Pons (tissue), 1 donor: Measurements from ENCODE around the gene SMIM44.
A peak's percentile ranks its signal among the peaks of the same experiment; 100 is the strongest.

Experiments used
- DNase-seq: peaks from one replicate; pipeline ENCODE4 v3.0.0-alpha.2; 2016; ENCODE audit warnings: low spot score

The SMIM44 gene

DNA sequence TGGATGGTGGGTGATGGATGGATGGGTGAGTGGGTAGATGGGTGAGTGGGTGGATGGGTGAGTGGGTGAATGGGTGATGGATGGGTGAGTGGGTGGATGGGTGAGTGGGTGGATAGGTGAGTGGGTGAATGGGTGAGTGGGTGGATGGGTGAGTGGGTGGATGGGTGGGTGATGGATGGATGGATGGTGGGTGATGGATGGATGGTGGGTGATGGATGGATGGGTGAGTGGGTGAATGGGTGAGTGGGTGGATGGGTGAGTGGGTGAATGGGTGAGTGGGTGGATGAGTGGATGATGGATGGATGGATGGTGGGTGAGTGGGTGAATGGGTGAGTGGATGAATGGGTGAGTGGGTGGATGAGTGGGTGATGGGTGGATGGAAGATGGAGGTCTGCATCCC, 5.7 kb downstream of the SMIM44 start:
- no peak for DNase-seq

DNA sequence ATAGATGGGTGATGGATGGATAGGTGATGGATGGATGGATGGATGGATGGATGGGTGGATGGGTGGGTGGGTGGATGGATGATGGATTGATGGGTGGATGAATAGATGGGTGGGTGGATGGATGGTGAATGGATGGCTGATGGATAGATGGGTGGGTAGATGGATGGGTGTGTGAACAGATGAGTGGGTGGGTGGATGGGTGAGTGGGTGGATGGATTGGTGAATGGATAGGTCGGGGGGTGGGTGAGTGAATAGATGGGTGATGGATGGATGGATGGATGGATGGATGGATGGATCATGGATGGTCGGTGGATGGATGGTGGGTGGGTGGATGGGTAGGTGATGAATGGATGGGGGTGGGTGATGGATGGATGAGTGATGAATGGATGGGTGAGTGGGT, 6.4 kb downstream of the SMIM44 start:
- DNase-seq: no peak

DNA sequence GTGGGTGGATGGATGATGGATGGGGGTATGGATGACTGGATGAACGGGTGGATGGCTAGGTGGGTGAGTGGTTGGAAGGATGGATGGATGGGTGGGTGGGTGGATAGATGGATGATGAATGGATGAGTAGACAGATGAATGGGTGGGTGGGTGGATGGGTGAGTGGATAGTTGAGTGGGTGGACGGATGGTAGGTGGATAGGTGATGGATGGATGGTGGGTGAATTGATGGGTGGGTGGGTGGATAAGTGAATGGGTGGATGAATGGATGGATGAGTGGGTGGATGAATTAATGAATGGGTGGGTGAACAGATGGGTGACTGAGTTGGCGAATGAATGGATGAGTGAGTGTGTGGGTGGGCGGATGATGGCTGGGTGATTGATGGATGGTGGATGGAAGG, 7.8 kb downstream of the SMIM44 start:
- DNase-seq: no peak

DNA sequence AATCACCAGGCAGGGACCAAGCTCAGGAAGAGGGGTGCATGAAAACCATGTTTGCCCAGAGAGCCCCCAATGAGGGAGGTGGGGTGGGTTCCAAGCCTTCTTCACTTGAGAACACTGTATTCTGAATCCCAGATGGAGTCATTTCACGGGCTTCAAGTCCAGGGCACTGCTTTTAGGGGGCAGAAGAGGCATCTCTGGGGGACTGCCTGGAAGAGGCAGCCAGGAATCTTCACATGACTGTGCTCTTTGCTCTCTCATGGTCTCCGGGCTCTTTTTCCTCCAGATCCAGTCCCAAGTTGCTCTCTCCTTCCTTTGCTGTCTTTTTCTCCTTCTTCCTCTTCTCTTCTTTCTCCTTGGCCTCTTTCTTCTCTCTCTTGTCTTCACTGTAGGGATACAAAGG, 8.6 kb downstream of the SMIM44 start:
- DNase-seq: no peak

DNA sequence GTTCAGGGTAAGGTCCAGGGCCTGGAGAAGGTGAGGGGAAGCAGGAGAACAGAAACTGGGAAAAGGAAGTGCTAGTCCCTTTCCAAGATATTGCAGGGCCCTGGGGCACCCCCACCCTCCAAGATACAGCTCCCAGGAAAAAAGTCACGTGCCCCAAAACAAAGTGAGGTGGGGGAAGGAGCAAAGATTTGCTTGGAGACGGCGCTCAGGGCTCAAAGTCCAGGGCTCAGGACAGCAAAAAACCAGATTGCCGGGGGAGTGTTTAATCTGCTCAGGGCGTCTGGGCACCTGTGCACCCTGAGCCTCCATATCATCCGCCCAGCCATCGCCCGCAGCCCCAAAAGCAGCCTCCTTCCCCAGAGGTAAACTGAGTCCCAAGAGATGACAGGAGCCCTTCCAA, 9.2 kb downstream of the SMIM44 start:
- no peak for DNase-seq

DNA sequence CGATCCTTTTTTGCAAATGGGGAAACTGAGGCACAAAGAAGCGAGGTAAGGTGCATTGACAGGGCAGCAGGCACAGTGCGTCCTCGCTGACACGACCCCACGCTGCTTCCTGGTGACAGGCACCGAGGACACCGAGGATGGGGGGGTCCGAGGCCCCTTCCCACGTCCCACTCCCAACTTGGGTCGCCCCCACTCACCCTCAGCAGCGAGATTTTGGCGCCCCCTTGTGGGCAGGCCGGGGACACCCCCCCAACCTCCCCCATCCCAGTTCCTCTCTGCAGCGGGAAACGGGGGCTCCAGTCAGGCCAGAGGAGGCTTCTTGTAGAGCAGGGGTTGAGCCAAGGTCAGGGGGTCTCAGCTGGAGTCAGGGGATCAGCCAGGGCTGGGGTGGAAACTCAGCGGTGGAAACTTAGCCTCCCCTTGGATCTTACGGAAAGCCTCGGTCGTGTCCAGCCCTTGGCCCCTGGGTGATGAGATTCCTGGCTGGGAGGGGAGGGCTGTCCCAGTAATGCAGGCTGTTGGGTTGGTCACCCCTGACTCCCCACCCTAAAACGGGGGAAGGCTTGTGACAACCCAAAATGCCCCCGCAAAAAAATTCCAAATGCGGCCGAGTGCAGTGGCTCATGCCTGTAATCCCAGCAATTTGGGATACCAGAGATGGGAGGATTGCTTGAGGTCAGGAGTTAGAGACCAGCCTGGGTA, 11.1 kb downstream of the SMIM44 start:
- DNase-seq: no peak

DNA sequence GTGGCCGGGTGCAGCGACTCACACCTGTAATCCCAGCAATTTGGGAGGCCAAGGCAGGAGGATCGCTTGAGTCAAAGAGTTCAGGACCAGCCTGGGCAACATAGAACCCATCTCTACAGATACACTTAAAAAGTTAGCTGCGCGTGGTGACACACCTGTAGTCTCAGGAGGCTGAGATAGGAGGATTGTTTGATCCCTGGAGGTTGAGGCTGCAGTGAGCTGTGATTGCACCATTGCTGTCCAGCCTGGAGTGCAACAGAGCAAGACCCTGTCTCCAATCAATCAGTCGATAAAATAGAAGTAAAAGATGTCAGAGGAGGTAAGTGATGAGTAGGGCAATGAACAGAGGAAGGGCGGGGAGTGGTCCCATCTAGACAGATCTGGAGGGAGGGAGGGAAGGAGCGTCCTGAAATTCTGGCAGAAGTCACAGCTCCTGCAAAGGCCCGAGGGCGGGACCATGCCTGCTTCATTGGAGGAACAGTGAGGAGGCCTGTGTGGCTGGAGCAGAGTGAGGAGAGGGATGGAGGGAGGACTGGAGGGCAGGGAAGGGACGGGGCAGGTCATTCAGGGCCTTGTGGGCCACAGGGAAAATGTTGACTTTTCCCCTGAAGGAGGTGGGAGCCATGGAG, 12.6 kb downstream of the SMIM44 start:
- no peak for DNase-seq

DNA sequence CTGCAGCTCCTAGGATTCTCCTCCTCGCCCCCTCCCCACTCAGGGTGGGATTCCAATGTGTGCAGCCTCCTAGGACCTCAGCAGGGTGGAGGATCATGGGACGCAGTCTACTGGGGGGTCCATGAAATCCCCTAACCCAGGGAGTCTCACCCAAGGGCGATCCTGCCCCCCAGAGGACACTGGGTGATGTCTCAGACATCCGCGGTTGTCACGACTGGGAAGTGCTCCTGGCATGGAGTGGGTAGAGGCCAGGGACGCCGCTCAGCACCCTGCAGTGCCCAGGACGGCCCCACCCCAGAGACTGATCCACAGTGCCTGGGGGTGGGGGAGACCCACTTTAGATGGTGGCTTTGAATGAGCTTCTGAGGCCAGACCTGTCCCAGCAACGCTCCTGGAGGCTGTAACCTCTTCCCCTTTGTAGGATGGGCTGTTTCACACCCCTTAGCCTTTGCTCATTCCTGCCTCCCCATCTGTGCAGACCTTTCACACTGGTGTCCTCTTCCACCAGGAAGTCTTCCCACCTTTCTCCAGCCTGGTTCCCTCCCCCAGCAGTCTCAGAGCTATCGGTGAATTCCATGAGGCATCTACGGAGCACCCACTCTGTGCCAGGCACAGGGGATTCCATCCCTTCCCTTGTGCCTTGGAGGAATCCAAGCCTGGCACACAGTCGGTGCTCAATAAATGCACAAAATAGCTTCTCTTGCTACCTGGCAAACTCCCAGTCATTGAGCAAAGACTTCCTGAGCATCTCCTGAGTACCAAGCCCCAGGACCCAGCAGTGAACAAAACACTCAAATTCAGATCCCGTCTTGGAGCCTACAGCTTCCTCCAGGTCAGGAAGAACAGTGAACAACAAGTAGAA, 13.4 kb downstream of the SMIM44 start:
- DNase-seq: no peak

DNA sequence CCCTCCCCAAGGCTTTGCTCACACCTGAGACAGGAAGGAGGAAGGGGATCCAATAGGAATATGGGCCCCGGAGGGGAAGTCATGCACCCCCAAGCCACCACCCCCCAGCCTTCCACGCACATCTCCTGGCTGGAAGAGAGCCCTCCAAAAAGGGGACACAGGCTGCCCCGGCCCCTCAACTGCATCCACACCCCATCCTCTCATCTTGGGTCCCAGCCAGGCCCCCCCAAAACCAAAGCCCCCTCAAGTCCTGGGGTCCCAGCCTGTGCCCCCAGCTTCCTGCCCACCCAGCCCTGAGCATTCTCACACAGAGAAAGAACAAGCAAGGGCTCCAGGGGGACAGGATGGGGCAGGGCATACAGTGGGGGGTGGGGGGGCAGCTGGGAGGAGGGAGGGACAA, 15.0 kb downstream of the SMIM44 start:
- DNase-seq: no peak

DNA sequence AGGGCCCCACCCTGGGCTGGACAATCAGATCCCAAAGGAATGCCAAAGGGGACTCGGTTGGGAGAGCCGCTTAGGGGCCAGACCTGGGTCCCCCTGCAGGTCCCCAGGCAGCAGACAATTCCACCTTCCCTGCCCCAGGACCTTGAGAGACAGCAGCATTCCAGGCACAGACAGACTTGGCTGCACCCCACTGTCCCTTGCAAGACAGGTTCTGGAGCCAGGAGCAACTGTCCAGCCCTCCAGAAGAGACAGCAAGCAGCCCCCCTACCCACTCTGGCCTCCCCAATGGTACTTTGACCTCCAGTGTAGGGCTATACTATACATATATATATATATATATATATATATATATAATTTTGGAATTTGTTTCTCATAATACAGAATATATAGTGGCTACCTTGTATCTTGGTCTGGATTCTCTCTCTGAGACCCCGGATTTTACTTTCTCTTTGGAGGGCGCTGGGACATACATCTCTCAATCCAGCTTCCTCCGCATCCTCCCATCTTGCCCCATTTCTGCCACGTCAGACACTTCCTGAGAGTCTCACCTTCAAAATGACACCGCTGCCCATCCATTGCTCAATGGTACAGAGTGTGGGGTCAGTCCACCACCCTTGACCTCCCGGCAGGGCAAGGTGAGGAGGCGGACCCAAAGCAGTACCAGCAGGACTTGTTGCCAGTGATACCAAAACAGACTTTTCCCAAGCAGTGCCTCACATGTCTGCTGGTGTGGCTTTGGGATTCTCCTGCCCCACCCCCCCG, 15.6 kb downstream of the SMIM44 start:
- DNase-seq: no peak

DNA sequence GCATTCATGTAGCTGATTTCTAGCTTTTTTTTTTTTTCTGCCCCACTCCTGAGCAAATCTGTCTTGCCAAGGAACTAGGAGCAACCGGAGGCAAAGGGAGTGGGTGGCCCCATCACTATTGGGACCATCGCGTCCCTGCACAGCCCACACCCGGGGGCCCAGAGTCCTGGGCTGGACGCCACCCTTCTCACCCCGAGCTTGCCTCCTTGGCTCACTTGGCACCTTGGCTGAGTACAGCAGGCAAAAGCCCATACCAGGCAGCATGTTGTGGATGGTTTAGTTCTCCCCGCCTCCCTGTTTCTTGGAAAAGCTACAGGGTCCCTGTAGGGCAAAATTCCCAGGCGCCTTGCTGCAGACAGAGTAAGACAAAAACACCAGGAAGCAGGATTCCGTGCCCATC, 16.6 kb downstream of the SMIM44 start:
- DNase-seq: peak; percentile 38

DNA sequence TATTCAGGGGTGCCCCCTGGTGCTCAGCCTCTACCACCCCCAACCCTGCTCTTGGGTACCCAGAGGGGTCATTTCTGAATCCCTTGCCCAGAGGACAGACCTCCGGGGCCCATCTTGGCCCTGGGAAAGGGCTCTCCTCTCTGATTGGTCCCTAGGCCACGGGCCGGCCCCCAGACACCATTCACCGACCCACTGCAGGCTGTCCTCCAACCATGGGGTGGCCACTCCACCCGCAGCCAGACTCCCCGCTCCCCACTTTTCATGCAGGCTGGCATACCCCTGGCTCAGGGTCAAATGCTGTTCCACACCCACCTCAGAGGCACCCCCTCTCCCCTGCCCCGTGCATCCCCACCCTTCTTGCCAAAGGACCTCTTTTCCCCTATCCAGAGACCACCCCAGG, 17.7 kb downstream of the SMIM44 start:
- no peak for DNase-seq

DNA sequence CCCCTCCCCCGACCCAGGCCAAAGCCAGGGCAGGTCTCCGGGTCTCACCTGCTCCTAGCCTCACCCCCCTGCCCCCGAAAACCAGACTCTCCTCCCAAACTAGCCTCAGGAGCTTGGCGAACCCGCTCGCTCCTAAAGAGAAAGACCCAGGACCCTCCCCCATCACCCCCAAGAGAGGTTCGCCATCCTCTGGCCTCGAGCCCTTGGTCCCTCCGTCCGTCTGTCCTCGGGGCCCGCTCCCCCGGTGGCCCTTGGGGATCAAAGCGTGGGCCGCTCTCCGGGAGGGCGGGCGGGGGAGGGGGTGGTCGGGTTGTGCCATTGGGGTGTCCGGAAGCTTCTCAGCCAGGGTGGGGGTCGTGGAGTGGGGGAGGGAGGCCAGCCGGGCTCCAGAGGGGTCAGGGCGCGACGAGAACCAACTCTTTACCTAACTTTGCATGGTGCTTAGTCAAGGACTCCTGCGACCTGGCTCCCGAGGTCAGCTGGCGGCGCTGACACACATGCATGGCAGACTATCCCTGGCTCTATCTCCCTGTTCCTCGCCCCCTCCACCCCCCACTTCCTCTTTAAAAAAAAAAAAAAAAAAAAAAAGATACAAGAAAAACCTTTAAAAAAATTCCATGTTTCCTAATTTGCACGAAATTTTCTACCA, 18.5 kb downstream of the SMIM44 start:
- no peak for DNase-seq

DNA sequence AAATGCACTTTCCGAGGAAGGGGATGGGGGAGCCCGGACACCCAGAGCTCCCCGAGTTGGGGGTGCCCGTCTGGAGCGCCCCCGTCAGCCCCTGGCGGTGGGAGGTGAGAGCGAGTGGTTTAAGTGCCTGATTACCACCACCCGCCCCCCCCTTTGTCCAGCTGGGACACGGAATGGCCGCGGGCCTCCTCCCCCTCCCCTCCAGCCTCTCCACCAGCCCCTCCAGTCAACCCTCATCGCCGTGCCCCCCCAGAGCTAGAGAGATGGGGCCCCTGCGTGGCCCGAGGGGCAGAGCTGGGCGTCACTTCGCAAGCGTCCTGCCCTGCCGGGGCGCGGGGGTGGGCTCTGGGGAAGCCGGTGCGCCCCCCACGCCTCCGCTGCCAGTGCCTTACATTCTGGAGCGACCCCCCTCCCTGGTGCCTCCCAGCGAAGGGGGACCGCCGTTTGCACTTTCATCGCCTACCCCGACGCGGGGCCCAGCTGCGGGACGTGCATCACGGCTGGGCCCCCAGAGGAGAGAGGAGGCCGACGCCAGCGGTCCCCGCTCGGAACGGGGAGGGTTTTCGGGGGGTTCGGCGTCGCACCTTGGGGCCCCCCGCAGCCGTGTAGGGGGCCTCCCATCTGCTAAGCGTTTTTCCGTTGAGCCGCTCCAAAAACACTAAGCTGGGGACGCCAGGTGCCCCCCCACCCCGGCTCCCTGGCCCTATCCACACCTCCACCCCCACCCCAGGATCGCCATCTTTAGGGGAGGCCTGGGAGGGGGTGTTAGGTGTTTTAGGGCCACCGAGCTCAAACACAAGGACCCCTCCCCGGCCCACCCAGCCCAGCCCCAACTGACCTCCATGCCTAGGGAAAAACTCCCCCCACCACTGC, 19.3 kb downstream of the SMIM44 start:
- DNase-seq: no peak

DNA sequence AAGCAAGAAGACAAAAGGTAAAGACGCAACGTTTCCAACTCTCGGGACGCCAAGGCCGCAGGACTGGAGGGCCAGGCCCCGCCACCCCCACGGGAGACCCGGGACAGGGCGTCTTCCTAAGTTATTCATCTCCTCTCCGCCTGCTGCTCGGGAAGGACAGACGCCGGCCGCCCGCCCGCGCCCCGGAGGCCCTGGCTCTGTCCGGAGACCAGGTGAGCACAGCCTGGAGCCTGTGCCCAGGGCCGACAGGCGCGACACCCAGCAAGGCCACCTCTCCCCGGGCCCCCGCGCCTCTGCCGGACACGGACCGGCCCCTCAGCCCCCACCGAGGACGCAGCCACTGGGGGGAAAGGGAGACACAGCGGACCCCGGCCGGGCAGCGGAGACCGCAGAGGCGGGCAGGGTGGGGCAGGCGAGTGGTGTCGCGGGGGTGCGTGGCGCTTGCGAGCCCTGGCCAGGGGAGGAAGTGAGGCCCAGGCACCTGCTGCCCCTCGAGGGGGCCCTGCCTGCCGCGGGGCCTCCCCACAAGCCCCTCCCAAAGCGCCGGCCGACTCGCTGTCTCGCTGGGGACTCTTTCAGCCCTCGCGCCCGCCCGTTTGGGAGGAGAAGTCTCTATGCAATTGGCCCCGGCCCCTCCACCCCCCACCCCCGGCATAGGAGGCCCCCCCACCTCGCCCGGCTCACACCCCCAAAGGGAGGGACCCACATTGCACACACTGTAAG, 20.1 kb downstream of the SMIM44 start:
- DNase-seq: no peak

DNA sequence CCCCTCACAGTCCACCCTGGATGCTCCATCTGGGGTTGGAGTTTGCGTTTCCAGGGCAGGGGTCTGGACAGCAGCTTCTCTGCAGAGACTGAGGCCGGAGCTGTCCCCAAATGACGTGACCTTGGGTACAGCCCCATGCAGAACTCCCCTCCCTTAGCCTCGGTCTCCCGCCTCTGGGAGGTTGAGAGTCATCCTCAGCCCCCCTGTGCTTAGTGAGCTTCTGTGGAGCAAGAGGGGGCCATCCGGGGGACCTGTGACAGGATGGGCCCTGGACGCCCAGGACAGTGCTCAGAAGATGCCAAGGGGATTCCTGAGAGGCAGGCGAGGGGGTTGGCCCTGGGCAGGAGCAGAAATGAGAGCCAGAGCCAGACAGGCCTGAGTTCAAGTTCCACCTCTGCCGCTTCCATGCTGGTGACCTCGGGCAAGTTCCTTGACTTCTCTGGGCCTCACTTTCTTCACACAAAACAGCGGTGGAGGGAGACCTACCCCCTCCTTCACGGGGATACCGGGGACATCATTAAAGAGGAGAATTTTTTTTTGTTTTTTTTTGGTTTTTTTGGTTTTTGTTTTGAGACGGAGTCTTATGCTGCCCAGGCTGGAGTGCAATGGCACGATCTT, 23.2 kb downstream of the SMIM44 start:
- no peak for DNase-seq

DNA sequence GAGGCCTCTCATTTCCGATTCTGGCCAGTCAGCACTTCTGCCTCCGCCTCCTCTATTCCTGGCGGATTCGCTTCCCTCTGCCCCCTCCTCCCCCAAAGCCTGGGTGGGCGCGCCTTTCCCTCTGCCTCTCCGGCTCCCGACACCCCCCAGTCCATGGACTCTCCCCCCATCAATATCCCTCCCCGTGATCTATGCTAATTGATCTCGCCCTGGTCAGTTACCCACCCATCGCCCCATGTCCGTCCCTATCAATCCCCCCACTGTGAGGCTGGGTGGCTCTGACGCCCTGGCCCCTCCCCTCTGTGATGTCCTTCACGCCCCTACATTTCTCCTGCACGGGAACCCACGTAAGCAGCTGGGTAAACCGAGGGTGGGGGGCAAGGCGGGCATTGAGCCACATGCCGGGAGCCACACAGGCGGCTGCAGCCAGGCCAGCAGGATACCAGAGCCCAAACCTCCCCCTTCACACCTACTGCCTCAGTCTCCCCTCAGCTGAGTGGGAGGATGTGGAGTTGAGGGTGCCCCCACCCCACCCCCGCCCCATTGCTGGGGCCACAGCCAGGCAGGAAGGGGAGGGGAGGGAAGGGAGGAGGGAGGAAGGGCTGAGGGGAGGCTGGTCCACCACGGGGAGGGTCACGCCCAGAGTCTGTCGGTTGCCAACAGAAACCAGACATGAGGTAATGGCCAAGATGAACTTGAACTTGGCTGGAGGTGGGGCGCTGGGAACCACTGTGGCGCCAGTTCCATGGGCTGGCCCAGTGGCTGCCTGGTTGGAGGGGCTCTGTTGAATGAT, 24.0 kb downstream of the SMIM44 start:
- peak; percentile 76 for DNase-seq

DNA sequence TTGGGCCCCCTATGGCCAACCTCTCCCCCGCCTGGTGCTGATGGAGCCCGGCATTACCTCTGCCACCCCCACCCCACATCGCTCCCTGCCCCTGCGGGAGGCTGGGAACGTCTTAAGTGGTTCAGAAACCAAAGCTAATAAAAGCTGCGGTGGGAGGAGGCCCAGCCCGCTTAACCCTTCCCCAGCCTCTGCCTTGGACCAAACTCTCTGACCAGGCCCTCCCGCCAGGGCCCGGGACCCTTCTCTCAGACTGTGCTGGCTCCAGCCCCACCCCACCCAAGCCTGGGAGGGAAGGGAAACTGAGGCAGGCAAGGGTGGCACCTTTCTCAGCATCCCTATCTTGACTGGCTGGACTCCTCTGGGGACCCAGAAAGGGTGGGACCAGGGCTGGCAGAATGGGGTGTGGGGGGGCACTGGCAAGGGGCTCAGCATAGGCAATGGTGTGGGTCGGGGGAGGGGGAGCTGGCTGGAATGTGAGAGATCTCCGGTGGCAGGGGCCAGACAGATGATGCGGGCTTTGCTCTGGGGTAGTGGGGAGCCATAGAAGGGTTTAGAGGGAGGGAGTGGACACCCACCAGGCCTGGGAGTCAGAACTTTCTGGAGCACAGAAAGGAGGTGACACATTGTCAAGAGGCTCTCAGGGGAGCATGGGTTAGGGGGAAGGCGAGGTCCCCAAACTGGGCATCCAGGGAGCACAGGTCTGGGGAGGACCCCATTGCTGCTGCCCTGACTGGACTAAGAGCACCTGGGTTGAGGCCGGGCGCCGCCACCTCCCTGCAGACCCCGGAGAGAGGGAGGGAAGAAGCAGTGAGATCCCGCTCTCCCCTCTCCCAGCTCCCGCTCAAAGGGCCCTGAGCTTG, 24.8 kb downstream of the SMIM44 start:
- no peak for DNase-seq
